MM.1S (cell line): Measurements from ENCODE around the gene PTGDS.

Experiments
- DNase-seq: peaks from one replicate; pipeline ENCODE4 v3.0.0-alpha.2; 2015
- H2AFZ ChIP-seq: fragments of 300-600 bp; sonication (generic); 2 replicates; pipeline ENCODE4 v1.6.0; 2016; ENCODE audit warnings: antibody characterized with exemption, low read length
- H3F3A ChIP-seq: fragments of 300-600 bp; sonication (generic); 2 replicates; pipeline ENCODE4 v1.6.1; 2016; ENCODE audit warnings: mild to moderate bottlenecking, antibody characterized with exemption, low read length, moderate library complexity, mixed read lengths; ENCODE audit not compliant: insufficient read depth
- H3K27ac ChIP-seq: fragments of 300-600 bp; sonication (generic); 2 replicates; pipeline ENCODE4 v1.5.1; 2016; ENCODE audit warnings: mild to moderate bottlenecking, low read length
- H3K27me3 ChIP-seq: fragments of 300-600 bp; sonication (generic); replicated peaks from 2 replicates; pipeline ENCODE4 v1.6.0; 2016; ENCODE audit warnings: low read length; ENCODE audit not compliant: insufficient read depth
- H3K36me3 ChIP-seq: fragments of 300-600 bp; sonication (generic); replicated peaks from 2 replicates; pipeline ENCODE4 v1.6.1; 2016; ENCODE audit warnings: mild to moderate bottlenecking, low read length, mixed read lengths; ENCODE audit not compliant: insufficient read depth
- H3K4me1 ChIP-seq: fragments of 300-600 bp; sonication (generic); 2 replicates; pipeline ENCODE4 v1.6.1; 2016; ENCODE audit warnings: low read length, mixed read lengths
- H3K4me2 ChIP-seq: fragments of 300-600 bp; sonication (generic); 2 replicates; pipeline ENCODE4 v1.6.0; 2016; ENCODE audit warnings: low read depth, low read length
- H3K4me3 ChIP-seq: fragments of 300-600 bp; sonication (generic); 2 replicates; pipeline ENCODE4 v1.5.1; 2016; ENCODE audit warnings: low read length, mixed read lengths
- H3K79me2 ChIP-seq: fragments of 300-600 bp; sonication (generic); 2 replicates; pipeline ENCODE4 v1.6.1; 2016; ENCODE audit warnings: mixed run types, low read length, mixed read lengths
- H3K9ac ChIP-seq: fragments of 300-600 bp; sonication (generic); 2 replicates; pipeline ENCODE4 v1.6.1; 2016; ENCODE audit warnings: low read length, mixed read lengths
- H3K9me2 ChIP-seq: fragments of 300-600 bp; sonication (generic); replicated peaks from 2 replicates; pipeline ENCODE4 v1.6.1; 2016; ENCODE audit warnings: mild to moderate bottlenecking, low read length, mixed read lengths; ENCODE audit not compliant: insufficient read depth
- H3K9me3 ChIP-seq: fragments of 300-600 bp; sonication (generic); replicated peaks from 2 replicates; pipeline ENCODE4 v1.6.1; 2016; ENCODE audit warnings: mild to moderate bottlenecking, low read length, mixed read lengths; ENCODE audit not compliant: insufficient read depth
- H4K20me1 ChIP-seq: fragments of 300-600 bp; sonication (generic); 2 replicates; pipeline ENCODE4 v1.6.1; 2016; ENCODE audit warnings: mild to moderate bottlenecking, low read length, moderate library complexity, mixed read lengths; ENCODE audit not compliant: insufficient read depth
- EZH2 ChIP-seq: fragments of 300-600 bp; sonication (generic); optimal IDR thresholded peaks from 2 replicates; pipeline ENCODE3; 2017; ENCODE audit warnings: low read depth, mild to moderate bottlenecking, antibody characterized with exemption, low read length, mixed read lengths
- EZH2phosphoT487 ChIP-seq: fragments of 300-600 bp; sonication (generic); IDR thresholded peaks from 2 replicates; pipeline ENCODE4 v1.6.1; 2018; ENCODE audit warnings: antibody characterized with exemption, low read length
- TF ChIP-seq, protein P1 (sequence below): fragments of 300-600 bp; sonication (generic); IDR thresholded peaks from 2 replicates; pipeline ENCODE4 v1.5.1; 2016; ENCODE audit warnings: antibody characterized with exemption, low read length, mixed read lengths

Gene PTGDS

DNA sequence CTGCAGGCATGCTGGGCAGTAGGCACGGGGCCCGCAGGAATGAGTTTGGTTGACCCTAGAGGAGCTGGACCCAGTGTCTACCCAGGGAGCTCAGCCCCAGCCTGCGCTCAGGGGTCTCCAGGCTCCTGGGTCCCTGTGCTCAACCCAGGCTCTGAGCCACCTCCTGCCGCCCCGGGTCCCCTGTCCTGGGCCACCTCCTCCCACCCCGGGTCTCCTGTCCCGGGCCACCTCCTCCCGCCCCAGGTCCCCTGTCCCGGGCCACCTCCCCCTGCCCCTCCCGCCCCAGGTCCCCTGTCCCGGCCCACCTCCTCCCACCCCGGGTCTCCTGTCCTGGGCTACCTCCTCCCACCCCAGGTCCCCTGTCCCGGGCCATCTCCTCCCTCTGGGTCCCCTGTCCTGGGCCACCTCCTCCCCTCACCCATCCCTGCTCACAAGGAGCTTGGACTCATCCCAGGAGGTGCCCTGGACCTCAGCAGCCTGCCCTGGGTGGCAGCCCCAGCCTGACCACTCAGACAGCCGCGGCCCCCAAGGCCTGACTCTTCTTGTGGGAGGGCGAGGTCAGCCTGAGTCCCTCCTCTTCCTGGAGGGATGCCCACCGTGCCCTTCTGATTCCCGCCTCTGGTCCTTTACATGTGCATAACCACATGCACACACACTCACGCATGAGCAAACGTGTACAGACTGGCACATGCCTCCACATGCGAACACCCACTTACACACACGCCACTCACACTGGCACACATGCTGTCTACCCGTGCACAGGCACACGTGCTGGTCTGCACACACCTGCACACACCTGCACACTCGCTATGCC lies 22.8 kb upstream of the PTGDS start:
- Histone ChIP-seq H3K27ac (no peak overlapping the region), H3K4me1 (peaks cover 6% of the 10 kb centered on the region; the same call in 1 of the 2 replicates), H3K9me2 (no peaks in the 10 kb centered on the region), H4K20me1 (no peaks in the 10 kb centered on the region), H3F3A (no peaks in the 10 kb centered on the region), H3K9me3 (no peaks in the 10 kb centered on the region), H3K79me2 (no peaks in the 10 kb centered on the region), H3K27me3 (peaks cover 59% of the 10 kb centered on the region), H3K4me2 (no peak overlapping the region), H3K36me3 (no peaks in the 10 kb centered on the region), H3K4me3 (no peak overlapping the region), H3K9ac (no peak overlapping the region), H2AFZ (no peak overlapping the region)
- TF ChIP-seq EZH2phosphoT487 (no peak), EZH2 (no peak)
- TF ChIP-seq, protein P1, sequence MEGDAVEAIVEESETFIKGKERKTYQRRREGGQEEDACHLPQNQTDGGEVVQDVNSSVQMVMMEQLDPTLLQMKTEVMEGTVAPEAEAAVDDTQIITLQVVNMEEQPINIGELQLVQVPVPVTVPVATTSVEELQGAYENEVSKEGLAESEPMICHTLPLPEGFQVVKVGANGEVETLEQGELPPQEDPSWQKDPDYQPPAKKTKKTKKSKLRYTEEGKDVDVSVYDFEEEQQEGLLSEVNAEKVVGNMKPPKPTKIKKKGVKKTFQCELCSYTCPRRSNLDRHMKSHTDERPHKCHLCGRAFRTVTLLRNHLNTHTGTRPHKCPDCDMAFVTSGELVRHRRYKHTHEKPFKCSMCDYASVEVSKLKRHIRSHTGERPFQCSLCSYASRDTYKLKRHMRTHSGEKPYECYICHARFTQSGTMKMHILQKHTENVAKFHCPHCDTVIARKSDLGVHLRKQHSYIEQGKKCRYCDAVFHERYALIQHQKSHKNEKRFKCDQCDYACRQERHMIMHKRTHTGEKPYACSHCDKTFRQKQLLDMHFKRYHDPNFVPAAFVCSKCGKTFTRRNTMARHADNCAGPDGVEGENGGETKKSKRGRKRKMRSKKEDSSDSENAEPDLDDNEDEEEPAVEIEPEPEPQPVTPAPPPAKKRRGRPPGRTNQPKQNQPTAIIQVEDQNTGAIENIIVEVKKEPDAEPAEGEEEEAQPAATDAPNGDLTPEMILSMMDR = no peak
- DNase-seq = no peak

DNA sequence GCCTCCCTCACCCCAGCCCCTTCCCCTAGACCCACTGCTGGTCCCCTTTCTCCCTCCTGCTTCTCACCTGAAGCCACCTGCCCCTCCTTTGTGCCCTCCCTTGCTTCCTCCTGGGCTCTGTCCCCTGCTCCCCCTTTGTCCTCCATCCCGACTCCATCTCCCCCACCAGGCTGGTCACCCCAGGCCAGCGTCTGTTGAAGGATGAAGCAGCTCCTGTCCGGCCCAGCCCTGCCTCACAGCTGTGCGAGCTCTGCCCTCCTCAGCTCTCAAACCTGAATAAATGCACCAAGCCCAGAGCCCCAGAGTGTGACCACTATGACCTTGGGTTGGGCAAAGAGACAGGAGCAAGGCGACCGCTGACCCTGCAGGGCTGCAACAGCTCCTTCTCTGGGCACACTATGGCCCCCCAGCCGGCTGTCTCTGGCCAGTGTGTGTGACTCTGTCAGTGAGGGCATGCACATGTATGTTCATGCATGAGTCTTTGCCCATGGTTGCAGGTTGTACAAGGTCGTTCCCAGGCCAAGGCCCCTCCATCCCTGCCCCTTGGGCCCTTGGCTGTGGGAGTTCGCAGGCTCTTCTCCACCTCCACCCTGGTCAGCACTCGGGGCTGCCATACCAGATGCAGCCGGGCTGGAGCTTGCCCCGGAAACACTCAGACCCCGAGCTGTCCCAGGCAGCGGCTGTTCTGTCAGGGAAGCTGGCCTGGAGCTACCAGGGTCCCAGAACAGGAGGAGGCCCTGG lies 21.9 kb upstream of the PTGDS start:
- peaks cover 4% of the 10 kb centered on the region; the same call in 1 of the 2 replicates for H3K4me1 ChIP-seq
- no peak overlapping the region for H2AFZ ChIP-seq
- no peak overlapping the region for H3K27ac ChIP-seq
- H3K4me2 ChIP-seq = no peak overlapping the region
- no peaks in the 10 kb centered on the region for H4K20me1 ChIP-seq
- TF ChIP-seq EZH2 (no peak), EZH2phosphoT487 (no peak)
- TF ChIP-seq, protein P1 = no peak
- no peaks in the 10 kb centered on the region for H3K36me3 ChIP-seq
- H3F3A ChIP-seq = no peaks in the 10 kb centered on the region
- peaks cover 66% of the 10 kb centered on the region for H3K27me3 ChIP-seq
- no peaks in the 10 kb centered on the region for H3K9me2 ChIP-seq
- H3K9ac ChIP-seq = no peak overlapping the region
- no peaks in the 10 kb centered on the region for H3K9me3 ChIP-seq
- no peak overlapping the region for H3K4me3 ChIP-seq
- no peaks in the 10 kb centered on the region for H3K79me2 ChIP-seq
- DNase-seq = no peak

DNA sequence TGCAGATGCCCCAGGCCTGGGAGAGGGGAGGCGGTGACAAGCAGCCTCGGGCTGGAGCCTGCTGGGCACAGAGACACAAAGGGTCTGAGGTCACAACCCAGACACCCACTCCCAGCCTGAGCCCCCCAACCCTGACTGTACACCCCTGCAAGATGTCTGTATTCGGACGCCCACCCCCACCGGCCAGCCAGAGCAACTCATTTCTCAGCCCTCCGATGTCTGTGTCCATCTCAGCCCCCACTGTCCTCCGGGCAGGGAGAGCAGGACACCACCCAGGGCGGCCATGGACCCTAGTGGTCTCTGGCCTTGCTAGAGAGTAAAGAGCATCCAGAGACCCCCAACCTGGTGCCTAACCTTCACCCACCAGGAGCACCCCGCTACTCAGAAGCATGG lies 21.4 kb upstream of the PTGDS start:
- Histone ChIP-seq H3K9ac (no peak overlapping the region), H3K4me1 (no peaks in the 10 kb centered on the region), H3K4me2 (no peak overlapping the region), H3F3A (no peaks in the 10 kb centered on the region), H3K27ac (no peak overlapping the region), H3K79me2 (no peaks in the 10 kb centered on the region), H3K36me3 (no peaks in the 10 kb centered on the region), H3K27me3 (peaks cover 70% of the 10 kb centered on the region), H3K9me2 (no peaks in the 10 kb centered on the region), H2AFZ (no peak overlapping the region), H3K4me3 (no peak overlapping the region), H3K9me3 (no peaks in the 10 kb centered on the region), H4K20me1 (no peaks in the 10 kb centered on the region)
- TF ChIP-seq EZH2phosphoT487 (no peak), EZH2 (no peak)
- TF ChIP-seq, protein P1 = no peak
- DNase-seq = no peak
